Esophagus squamous epithelium (tissue), 5 donors: Measurements from ENCODE around the gene CERT1. TPM values are rescaled to one million over a fixed set of nuclear protein-coding genes. Genes with fewer than 3 reads are reported as not detected.
"Not testable (repeated sequence)": the region's sequence is repeated elsewhere in the genome, so short reads cannot be mapped to it uniquely, and the experiment has no call there.

Experiments
- DNase-seq: peaks from one replicate; lab custom pipeline; 2025; lab: John Stamatoyannopoulos, UW
- H3K27ac ChIP-seq, 4 donors: fragments of 200-600 bp; sonication (generic); one replicate each; pipeline ENCODE4 v1.5.1; 2016 to 2019; ENCODE audit warnings: mild to moderate bottlenecking in 1 of 4
- H3K27me3 ChIP-seq, 4 donors: fragments of 200-600 bp; sonication (generic); 1 replicate in 3 of 4; 2 replicates in 1 of 4; pipeline versions ENCODE4 v1.5.1 to v1.6.0; 2017 to 2021; ENCODE audit warnings: antibody characterized with exemption in 1 of 4
- H3K36me3 ChIP-seq, 3 donors: fragments of 200-600 bp; sonication (generic); one replicate each; pipeline ENCODE4 v1.5.1; 2016 to 2019
- H3K4me1 ChIP-seq, 3 donors: fragments of 200-600 bp; sonication (generic); one replicate each; pipeline ENCODE4 v1.5.1; 2017 to 2019
- H3K4me3 ChIP-seq, 4 donors: fragments of 200-600 bp; sonication (generic); 1 replicate in 3 of 4; 2 replicates in 1 of 4; pipeline ENCODE4 v1.5.1; 2016 to 2019; ENCODE audit warnings: mild to moderate bottlenecking in 2 of 4, moderate library complexity in 1 of 4
- H3K9me3 ChIP-seq, 3 donors: fragments of 200-600 bp; sonication (generic); one replicate each; pipeline ENCODE4 v1.5.1; 2016 to 2019
- POLR2A ChIP-seq, 4 donors: fragments of 450-650 bp; IDR thresholded peaks; one replicate each; pipeline ENCODE4 v1.6.1; 2017; ENCODE audit warnings: antibody characterized with exemption in 4 of 4, mild to moderate bottlenecking in 4 of 4, moderate library complexity in 3 of 4
- WGBS, 2 donors: methylation state at CpG; one replicate each; pipeline ENCODE4 v1.1.5; 2018; 5-methylcytosine and 5-hydroxymethylcytosine counted together
- intact Hi-C: fragments of 100-400 bp; cut with DNase I; formaldehyde crosslinking; loops from one replicate; pipeline ENCODE4 v1.15.0; 2022
- total RNA-seq, 4 donors: library from RNA; depleted of rRNA; stranded (reverse); fragments of >200 nt; gene quantifications; one replicate each; pipeline ENCODE4 v1.1.0, GENCODE V29; 2016
- TF ChIP-seq, protein P1 (sequence below), 6 experiments: fragments of 450-650 bp in 4 of 6; fragments of 200-600 bp in 2 of 6; sonication (generic) in 2 of 6; IDR thresholded peaks; one replicate each; pipeline ENCODE4 v1.5.1; 2016 to 2019; ENCODE audit warnings: antibody characterized with exemption in 6 of 6, mild to moderate bottlenecking in 4 of 6, moderate library complexity in 4 of 6
- donor health status: DM: yes; HTN: yes; CAD: no.

CERT1 gene
- total RNA-seq, 4 donors from 2014 or later: 19.8 to 29.9 (median 24.4) TPM

DNA sequence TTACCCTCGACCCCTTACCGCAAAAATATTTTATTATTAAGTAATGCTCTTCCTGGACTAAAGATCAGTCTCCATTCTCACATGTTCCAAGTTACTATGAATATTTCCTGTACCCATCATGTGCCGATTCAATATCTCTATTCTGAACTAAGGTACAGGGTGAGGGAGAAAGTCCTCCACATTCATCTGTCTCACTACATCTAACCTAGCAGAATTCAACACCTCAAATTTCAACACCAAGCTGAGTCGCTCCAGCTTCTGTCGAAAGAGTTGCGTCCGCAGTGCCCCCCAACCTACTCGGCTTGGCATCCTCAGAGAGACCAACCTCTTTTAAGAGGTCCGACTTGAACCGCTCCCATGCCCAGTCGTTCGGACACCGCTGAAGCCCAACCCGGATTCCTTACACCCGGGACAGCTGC lies 1.0 kb downstream of the CERT1 start:
- H3K36me3 ChIP-seq: no peaks in the 10 kb centered on the region
- TF ChIP-seq, protein P1, sequence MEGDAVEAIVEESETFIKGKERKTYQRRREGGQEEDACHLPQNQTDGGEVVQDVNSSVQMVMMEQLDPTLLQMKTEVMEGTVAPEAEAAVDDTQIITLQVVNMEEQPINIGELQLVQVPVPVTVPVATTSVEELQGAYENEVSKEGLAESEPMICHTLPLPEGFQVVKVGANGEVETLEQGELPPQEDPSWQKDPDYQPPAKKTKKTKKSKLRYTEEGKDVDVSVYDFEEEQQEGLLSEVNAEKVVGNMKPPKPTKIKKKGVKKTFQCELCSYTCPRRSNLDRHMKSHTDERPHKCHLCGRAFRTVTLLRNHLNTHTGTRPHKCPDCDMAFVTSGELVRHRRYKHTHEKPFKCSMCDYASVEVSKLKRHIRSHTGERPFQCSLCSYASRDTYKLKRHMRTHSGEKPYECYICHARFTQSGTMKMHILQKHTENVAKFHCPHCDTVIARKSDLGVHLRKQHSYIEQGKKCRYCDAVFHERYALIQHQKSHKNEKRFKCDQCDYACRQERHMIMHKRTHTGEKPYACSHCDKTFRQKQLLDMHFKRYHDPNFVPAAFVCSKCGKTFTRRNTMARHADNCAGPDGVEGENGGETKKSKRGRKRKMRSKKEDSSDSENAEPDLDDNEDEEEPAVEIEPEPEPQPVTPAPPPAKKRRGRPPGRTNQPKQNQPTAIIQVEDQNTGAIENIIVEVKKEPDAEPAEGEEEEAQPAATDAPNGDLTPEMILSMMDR (IDR thresholded peaks at IDR 0.05): no peak
- TF ChIP-seq POLR2A (IDR thresholded peaks at IDR 0.05): peak in 1 of 4 donors; percentile 5
- H3K9me3 ChIP-seq: no peaks in the 10 kb centered on the region
- peaks cover 17 to 62% (median 24%) of the 10 kb centered on the region in 3 donors for H3K4me1 ChIP-seq
- H3K4me3 ChIP-seq: peak overlapping the region; percentile 76 to 95 (median 94)
- 1 to 2% methylated on average over 15 of the region's 15 CpGs for WGBS, 2 donors
- intact Hi-C loops: no loop called here
- no peaks in the 10 kb centered on the region for H3K27me3 ChIP-seq
- H3K27ac ChIP-seq: peak overlapping the region; percentile 87 to 96 (median 92)
- no peak for DNase-seq

DNA sequence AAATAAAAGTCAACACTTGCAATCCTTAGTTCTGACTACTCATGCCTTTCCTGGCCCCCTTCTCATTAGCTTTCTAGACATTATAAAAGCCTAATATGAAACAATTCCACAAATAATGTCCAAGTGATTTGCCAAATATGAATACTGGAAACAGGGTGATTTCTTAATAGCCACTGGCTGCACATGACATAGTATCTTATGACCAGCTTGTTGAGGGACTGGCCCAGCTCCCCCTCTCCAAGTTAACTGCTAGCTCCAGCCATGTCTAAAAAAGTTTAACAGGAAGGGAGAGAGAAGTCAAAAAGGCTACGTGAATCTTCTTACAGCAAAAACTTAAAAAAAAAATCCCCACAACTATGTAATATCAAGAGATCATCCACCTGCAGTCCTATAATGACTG lies 1.5 kb downstream of the CERT1 start:
- no peak for DNase-seq
- Histone ChIP-seq H3K4me1 (peaks cover 17 to 59% (median 24%) of the 10 kb centered on the region in 3 donors), H3K36me3 (peaks cover 0 to 4% (median 0%) of the 10 kb centered on the region in 3 donors), H3K4me3 (peak overlapping the region; percentile 76 to 95 (median 94)), H3K9me3 (no peaks in the 10 kb centered on the region), H3K27ac (peak overlapping the region in 2 of 4 donors; percentile 92 to 96), H3K27me3 (no peaks in the 10 kb centered on the region)
- TF ChIP-seq, protein P1 (IDR thresholded peaks at IDR 0.05): no peak
- no peak for TF ChIP-seq POLR2A (IDR thresholded peaks at IDR 0.05)
- 0 to 5% methylated on average over 1 of the region's 1 CpG for WGBS, 2 donors
- intact Hi-C loops: no loop called here

DNA sequence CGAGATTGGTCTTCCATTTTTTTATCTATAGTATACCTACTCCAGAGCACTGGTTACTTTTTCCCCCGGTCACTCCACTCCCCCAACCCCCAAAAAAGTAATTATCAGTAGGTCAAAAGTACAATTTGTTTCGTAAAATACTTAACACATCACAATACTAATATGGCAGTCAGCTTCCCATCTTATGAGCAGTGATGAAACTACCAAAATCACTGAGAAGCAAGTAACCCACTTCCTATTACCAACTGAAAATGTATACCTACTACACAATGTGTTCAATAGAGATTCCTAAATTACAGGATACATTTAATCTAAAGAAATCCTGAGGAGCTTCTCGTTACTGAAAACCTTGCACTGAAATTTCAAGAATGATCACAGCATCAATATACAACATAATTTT lies 1.9 kb downstream of the CERT1 start:
- TF ChIP-seq POLR2A (IDR thresholded peaks at IDR 0.05): no peak
- TF ChIP-seq, protein P1 (IDR thresholded peaks at IDR 0.05): no peak
- H3K4me3 ChIP-seq: peak overlapping the region in 3 of 4 donors; percentile 76 to 95 (median 92)
- intact Hi-C loops: no loop called here
- no peaks in the 10 kb centered on the region for H3K9me3 ChIP-seq
- peaks cover 17 to 56% (median 24%) of the 10 kb centered on the region in 3 donors for H3K4me1 ChIP-seq
- H3K27ac ChIP-seq: peak overlapping the region in 1 of 4 donors; percentile 96
- DNase-seq: no peak
- peaks cover 0 to 8% (median 0%) of the 10 kb centered on the region in 3 donors for H3K36me3 ChIP-seq
- WGBS, 2 donors: 68 to 72% methylated on average over 4 of the region's 4 CpGs
- no peaks in the 10 kb centered on the region for H3K27me3 ChIP-seq

DNA sequence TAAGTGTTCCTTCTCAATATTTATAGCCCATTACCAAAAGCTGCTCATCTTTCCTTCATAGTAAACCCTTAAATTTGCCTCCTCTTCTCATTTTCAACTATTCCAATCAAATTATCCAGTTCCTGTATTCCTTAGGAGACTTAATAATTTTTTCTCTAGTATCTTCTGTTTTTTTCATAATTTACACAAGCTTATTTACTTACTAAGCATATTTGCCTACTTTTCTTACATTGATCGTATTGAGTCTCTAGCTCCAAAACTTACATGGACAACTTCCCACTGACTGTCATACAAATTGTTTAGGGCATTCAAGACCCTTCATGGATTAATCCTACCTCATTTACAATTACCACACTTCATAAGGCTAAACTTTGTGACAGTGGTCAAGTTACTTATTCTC lies 3.6 kb downstream of the CERT1 start:
- intact Hi-C loops: no loop called here
- Histone ChIP-seq H3K4me1 (peaks cover 14 to 39% (median 14%) of the 10 kb centered on the region in 3 donors), H3K4me3 (no peak overlapping the region), H3K9me3 (no peaks in the 10 kb centered on the region), H3K27me3 (no peaks in the 10 kb centered on the region), H3K27ac (no peak overlapping the region), H3K36me3 (peaks cover 0 to 9% (median 0%) of the 10 kb centered on the region in 3 donors)
- no peak for DNase-seq
- 97 to 100% methylated on average over 1 of the region's 1 CpG for WGBS, 2 donors
- TF ChIP-seq, protein P1 (IDR thresholded peaks at IDR 0.05): no peak
- TF ChIP-seq POLR2A (IDR thresholded peaks at IDR 0.05): no peak

DNA sequence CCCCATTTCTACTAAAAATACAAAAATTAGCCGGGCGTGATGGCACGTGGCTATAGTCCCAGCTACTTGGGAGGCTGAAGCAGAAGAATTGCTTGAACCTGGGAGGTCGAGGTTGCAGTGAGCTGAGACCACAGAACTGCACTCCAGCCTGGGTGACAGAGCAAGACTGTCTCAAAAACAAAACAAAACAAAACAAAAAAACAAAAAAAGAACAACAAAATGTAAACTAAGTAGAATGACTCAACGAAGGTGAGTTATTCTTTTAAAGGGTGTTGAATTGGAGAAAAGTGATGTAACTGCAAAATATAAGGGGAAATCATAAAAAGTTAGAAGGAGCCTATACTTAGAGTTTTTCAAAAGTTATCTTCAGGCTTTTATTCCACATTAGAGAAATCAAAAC lies 6.3 kb downstream of the CERT1 start:
- H3K9me3 ChIP-seq, DNase-seq, H3K27me3 ChIP-seq, H3K36me3 ChIP-seq, H3K27ac ChIP-seq, intact Hi-C loops, H3K4me3 ChIP-seq: not testable (repeated sequence)
- H3K4me1 ChIP-seq: peaks cover 8 to 29% (median 10%) of the 10 kb centered on the region in 3 donors
- 93% methylated on average over 5 of the region's 5 CpGs for WGBS, 2 donors

DNA sequence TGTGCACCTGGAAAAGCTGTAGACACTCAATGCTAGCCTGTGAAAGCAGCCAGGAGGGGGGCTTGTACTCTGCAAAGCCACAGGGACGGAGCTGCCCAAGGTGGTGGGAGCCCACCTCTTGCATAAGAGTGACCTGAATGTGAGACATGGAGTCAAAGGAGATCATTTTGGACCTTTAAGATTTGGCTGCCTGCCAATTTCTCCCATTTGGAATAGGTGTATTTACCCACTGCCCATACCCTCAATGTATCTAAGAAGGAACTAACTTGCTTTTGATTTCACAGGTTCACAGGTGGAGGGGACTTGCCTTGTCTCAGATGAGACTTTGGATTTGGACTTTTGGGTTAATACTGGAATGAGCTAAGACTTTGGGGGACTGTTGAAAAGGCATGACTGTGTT lies 12.6 kb downstream of the CERT1 start:
- H3K4me1 ChIP-seq, H3K27me3 ChIP-seq, H3K9me3 ChIP-seq, H3K4me3 ChIP-seq, H3K27ac ChIP-seq, intact Hi-C loops, DNase-seq: not testable (repeated sequence)
- H3K36me3 ChIP-seq: peaks cover 0 to 32% (median 0%) of the 10 kb centered on the region in 3 donors
- 100% methylated on average over 1 of the region's 1 CpG for WGBS, 2 donors
